Naive thymus-derived CD8-positive, alpha-beta T cell (primary cell): ENCODE measurements around the gene TMEM231. TPM values are rescaled to one million over a fixed set of nuclear protein-coding genes. Genes with fewer than 3 reads are reported as not detected.
A peak's percentile ranks its signal among the peaks of the same experiment; 100 is the strongest.
"Not testable (repeated sequence)": the region's sequence is repeated elsewhere in the genome, so short reads cannot be mapped to it uniquely, and the experiment has no call there.

Source experiments
- ATAC-seq, 2 donors: fragments of 150-1000 bp; cut with Tn5 transposase in 1 of 2; sonication (Bioruptor Pico), chemical (Tn5 transposase) in 1 of 2; 1 replicate in 1 of 2; 2 replicates in 1 of 2; pipeline ENCODE4 v1.10.0; 2021; ENCODE audit warnings: mild to moderate bottlenecking in 2 of 2, moderate library complexity in 2 of 2
- POLR2A ChIA-PET: fragments of 350-600 bp; sonication (Branson Sonifier 250); formaldehyde crosslinking; loops from one replicate; lab custom pipeline; 2021; ENCODE audit warnings: antibody characterized with exemption; lab: Charles Lee
- DNase-seq, 10 donors: peaks; one replicate each; pipeline versions ENCODE4 v3.0.0 to v3.0.0-alpha.2; 2020 to 2022
- H3K27ac Mint-ChIP-seq, 10 donors: one replicate each; pipeline ENCODE4 v1.8.0; 2020 to 2022; ENCODE audit warnings: mild to moderate bottlenecking in 10 of 10, mixed read lengths in 10 of 10, moderate library complexity in 4 of 10, inconsistent platforms in 1 of 10
- H3K27me3 Mint-ChIP-seq, 5 donors: one replicate each; pipeline ENCODE4 v1.8.0; 2021 to 2022; ENCODE audit warnings: mixed read lengths in 5 of 5
- H3K36me3 Mint-ChIP-seq, 3 donors: one replicate each; pipeline ENCODE4 v1.8.0; 2020 to 2022; ENCODE audit warnings: mixed read lengths in 3 of 3, mild to moderate bottlenecking in 2 of 3, inconsistent platforms in 1 of 3
- H3K4me1 Mint-ChIP-seq, 4 donors: one replicate each; pipeline ENCODE4 v1.8.0; 2021 to 2022; ENCODE audit warnings: mixed read lengths in 4 of 4
- H3K4me3 Mint-ChIP-seq, 10 donors: one replicate each; pipeline ENCODE4 v1.8.0; 2020 to 2022; ENCODE audit warnings: mild to moderate bottlenecking in 10 of 10, mixed read lengths in 10 of 10, moderate library complexity in 6 of 10, inconsistent platforms in 1 of 10
- H3K9me3 Mint-ChIP-seq, 9 donors: one replicate each; pipeline ENCODE4 v1.8.0; 2020 to 2022; ENCODE audit warnings: mixed read lengths in 9 of 9, mild to moderate bottlenecking in 3 of 9, inconsistent platforms in 1 of 9, moderate library complexity in 1 of 9
- polyA plus RNA-seq, 3 donors: library from polyadenylated mRNA; unstranded; fragments of 300-500 nt; fragmentation: Illumina TruSeq; gene quantifications; one replicate each; pipeline ENCODE4 v1.2.3, GENCODE V29; 2021
- total RNA-seq, 8 experiments: library from RNA in 2 of 8; stranded (reverse) in 2 of 8; gene quantifications; one replicate each; pipeline ENCODE4 v1.2.3 and lab custom pipeline; 2021 to 2026

TMEM231 gene
- total and polyA plus RNA-seq, 5 experiments from 2014 or later, result 0.95 to 2.9 (median 1.4) TPM

DNA sequence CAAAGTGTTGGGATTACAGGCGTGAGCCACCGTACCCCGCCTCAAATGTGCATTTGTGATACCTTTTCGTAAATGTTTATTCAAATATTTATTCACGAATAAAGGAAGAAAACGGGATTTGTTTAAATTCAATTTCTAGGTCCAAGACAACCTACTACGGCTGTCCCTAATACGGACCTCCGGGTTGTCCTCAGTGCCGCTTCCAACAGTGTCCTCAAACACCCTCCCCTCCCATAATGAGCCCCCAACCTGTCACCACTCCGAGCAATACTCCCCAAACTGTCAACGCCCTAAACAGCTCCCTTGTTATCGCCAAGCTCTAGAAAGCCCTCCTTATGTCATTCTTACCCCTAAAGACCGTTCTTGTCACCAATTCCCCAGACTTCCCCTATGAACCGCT, 9.6 kb upstream of the TMEM231 start:
- H3K4me1 Mint-ChIP-seq, result peaks cover 8 to 49% (median 43%) of the 10 kb centered on the region in 4 donors
- DNase-seq (no peak), ATAC-seq (no peak)
- H3K4me3 Mint-ChIP-seq, result peak overlapping the region; percentile 91 to 99 (median 98)
- H3K9me3 Mint-ChIP-seq, result no peaks in the 10 kb centered on the region
- peak overlapping the region; percentile 92 to 99 (median 97) for H3K27ac Mint-ChIP-seq
- POLR2A ChIA-PET, result interaction anchor here (0.8 to 6.1 kb wide), 10 partner anchors 8 to 132 kb away, joined by 3 to 58 read pairs (median 6); partner anchors contain the start of genes ADAT1, CFDP1, KARS1 and TERF2IP
- H3K27me3 Mint-ChIP-seq, result peaks cover 3 to 19% (median 9%) of the 10 kb centered on the region in 5 donors
- peaks cover 0 to 26% (median 3%) of the 10 kb centered on the region in 3 donors for H3K36me3 Mint-ChIP-seq

DNA sequence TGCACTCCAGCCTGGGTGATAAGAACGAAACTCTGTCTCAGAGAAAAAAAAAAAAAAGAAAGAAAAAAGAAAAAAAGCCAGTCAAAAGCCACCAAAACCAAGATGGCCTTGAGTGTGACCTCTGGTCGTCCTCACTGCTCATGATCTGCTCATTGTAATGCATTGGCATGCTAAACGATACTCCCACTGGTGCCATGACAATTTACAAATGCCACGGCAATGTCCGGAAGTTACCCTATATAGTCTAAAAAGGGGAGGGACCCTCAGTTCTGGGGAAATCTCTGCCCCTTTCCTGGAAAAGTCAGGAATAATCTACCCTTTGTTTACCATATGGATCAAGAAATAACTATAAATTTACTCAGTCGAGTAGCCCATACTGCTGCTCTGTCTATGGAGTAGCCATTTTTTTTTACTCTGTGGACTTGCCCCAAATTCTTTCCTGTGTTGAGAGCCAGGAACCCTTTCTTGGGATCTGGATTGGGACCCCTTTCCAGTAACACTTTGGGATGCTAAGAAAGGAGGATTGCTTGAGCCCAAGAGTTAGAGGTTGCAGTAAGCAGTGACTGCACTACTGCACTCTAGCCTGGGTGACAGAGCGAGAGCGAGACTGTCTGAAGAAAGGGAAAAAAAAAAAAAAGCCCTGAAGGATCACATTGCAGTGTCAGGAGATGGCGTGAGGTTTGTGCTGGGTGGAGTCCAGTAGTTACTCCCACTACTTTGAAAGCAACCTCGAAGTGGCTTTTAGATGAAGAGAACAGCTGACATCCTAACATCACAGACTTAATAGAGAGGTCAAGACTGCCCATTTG, 3.7 kb upstream of the TMEM231 start:
- peaks cover 4 to 14% (median 11%) of the 10 kb centered on the region in 4 donors for H3K4me1 Mint-ChIP-seq
- H3K27me3 Mint-ChIP-seq, result peaks cover 3 to 19% (median 10%) of the 10 kb centered on the region in 5 donors
- H3K9me3 Mint-ChIP-seq, result no peaks in the 10 kb centered on the region
- H3K36me3 Mint-ChIP-seq, result no peaks in the 10 kb centered on the region
- POLR2A ChIA-PET, result no interaction called here
- no peak overlapping the region for H3K27ac Mint-ChIP-seq
- ATAC-seq (no peak), DNase-seq (no peak)
- no peak overlapping the region for H3K4me3 Mint-ChIP-seq

DNA sequence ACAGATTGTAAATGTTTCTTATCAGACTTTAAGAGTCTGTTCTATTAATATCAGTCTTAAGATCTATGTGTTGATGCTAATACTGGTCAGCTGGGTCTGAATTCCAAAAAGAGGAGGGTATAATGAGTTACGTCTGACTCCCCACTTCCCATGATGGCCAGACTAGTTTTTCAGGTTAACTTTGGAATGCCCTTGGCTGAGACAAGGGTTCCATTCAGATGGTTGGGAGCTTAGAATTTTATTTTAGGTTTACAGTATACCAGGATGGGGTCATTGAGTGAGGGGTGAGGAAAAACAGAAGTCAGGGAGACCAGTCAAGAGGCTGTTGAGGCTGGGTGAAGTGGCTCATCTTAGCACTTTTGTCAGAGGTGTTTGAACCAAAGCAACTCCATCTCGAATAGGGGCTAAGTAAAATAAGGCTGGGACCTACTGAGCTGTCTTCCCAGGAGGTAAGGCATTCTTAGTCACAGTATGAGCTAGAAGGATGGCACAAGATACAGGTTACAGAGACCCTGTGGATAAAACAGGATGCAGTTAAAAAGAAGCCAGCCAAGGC, 2.9 kb upstream of the TMEM231 start:
- peaks cover 4 to 13% (median 11%) of the 10 kb centered on the region in 4 donors for H3K4me1 Mint-ChIP-seq
- ATAC-seq (no peak), DNase-seq (no peak)
- POLR2A ChIA-PET, result interaction anchor here (0.7 kb wide), 1 partner anchor 8 kb away, joined by 3 read pairs; no protein-coding TSS in a partner anchor
- no peaks in the 10 kb centered on the region for H3K36me3 Mint-ChIP-seq
- peaks cover 4 to 19% (median 6%) of the 10 kb centered on the region in 5 donors for H3K27me3 Mint-ChIP-seq
- H3K27ac Mint-ChIP-seq, result no peak overlapping the region
- H3K4me3 Mint-ChIP-seq, result no peak overlapping the region
- no peaks in the 10 kb centered on the region for H3K9me3 Mint-ChIP-seq

DNA sequence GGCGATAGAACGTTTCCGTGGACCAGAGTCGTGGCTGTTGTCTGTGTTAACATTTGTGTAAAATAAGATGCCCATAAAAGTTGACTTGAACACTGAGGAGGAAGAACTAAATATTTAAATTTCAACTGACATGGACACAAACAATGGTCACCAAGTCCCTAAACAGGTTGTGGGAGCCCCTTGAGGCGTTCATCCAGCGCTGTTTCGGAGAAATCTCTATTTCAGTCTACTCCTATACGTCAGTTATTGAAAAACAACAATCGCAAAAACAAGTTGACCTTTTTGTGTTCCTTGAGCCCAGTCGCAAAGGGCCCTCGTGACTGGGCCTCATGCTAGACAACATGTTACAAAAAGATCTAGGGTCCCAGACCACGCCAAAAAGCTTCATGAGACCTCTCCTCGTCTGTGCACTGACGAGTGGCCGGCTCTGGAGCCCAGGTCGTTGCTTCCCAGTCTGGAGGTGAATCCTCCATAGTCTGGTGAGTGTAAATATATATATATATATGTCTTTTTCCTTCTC, 439 bp upstream of the TMEM231 start:
- no peaks in the 10 kb centered on the region for H3K36me3 Mint-ChIP-seq
- H3K4me3 Mint-ChIP-seq, result peak overlapping the region; percentile 81 to 94 (median 90)
- DNase-seq (no peak), ATAC-seq (no peak)
- peaks cover 4 to 13% (median 11%) of the 10 kb centered on the region in 4 donors for H3K4me1 Mint-ChIP-seq
- no peaks in the 10 kb centered on the region for H3K9me3 Mint-ChIP-seq
- POLR2A ChIA-PET, result interaction anchor here (1.0 to 3.4 kb wide), 7 partner anchors 9 to 123 kb away, joined by 3 to 38 read pairs (median 8); partner anchors contain the start of genes ADAT1, CFDP1, GABARAPL2 and KARS1
- peaks cover 4 to 20% (median 6%) of the 10 kb centered on the region in 5 donors for H3K27me3 Mint-ChIP-seq
- H3K27ac Mint-ChIP-seq, result peak overlapping the region; percentile 87 to 95 (median 92)

DNA sequence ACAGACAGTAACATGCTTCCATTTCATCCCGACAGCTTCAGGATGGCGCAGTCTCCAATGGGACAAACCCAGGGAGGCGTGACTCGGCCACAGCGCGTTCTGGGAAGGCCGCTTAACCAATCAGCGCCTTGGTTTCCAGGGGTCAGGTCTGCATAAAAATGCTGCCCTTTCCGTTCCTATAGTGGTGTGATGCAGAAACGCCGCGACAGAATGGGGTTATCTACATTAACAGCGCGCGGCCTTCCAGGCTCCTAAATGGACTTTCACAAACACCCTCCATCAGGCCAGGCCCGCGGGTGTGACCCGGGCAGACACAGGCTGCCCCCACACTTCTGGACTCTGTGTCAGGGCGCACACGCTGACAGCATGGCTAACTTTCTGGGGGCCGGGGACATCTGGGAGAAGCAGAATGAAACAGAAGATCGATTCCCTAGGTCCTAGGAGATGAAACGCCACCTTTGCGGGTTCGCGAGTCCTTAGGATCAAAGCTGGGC, 792 bp downstream of the TMEM231 start:
- DNase-seq (no peak), ATAC-seq (peak in 1 of 2 donors; percentile 3)
- Mint-ChIP-seq H3K4me3 (peak overlapping the region; percentile 81 to 94 (median 90)), H3K27me3 (peaks cover 3 to 20% (median 6%) of the 10 kb centered on the region in 5 donors), H3K36me3 (no peaks in the 10 kb centered on the region), H3K9me3 (no peaks in the 10 kb centered on the region), H3K4me1 (peaks cover 4 to 13% (median 11%) of the 10 kb centered on the region in 4 donors), H3K27ac (peak overlapping the region in 9 of 10 donors; percentile 30 to 94 (median 92))
- POLR2A ChIA-PET, result interaction anchor here (0.6 to 3.4 kb wide), 9 partner anchors 11 to 122 kb away, joined by 3 to 38 read pairs (median 7); partner anchors contain the start of genes ADAT1, CFDP1, GABARAPL2 and KARS1

DNA sequence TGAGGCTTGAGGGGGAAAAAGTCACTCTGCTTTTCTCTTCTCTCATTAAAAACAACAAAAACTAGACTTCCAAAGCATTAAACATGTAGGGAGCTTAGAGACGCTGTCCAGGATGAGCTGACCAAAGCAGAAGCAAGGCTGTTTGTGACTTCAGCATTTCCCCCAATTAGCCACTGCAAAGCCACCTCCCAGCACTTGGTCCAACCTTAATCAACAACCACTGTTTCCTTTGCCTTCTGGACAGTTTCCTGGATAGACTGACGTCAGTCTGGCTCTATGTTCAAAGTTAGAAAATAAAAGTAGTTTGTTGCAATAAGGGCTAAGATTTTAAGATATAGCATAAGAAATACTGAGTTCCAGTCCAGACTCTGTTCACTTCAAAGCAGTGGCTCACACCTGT, 3.1 kb downstream of the TMEM231 start:
- no peak for ATAC-seq
- POLR2A ChIA-PET, result interaction anchor here (1.1 kb wide), 1 partner anchor 12 kb away, joined by 3 read pairs; no protein-coding TSS in a partner anchor

DNA sequence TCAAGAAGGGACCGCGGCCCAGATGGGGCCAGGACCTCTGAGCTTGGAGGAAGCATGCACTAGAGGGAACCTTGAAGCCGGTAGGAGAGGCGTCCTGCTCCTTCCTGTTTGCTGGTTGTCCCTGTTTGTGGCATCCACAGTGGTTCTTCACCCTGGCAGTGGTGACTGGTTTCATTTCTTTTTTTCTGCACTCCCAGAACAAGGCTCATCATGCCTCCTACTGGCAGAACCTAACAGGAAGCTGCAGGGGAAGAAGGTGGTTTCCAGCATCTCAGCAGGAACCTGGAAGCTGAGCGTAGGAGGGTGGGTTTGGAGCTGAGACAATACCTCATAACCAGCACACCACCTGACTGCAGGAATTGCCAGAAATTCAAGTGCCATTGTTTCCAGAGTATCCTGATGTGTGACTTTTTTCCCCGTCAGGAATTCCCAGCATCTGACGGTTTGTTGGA, 5.8 kb downstream of the TMEM231 start:
- Mint-ChIP-seq H3K4me3 (no peak overlapping the region), H3K36me3 (no peaks in the 10 kb centered on the region), H3K27ac (no peak overlapping the region), H3K9me3 (no peaks in the 10 kb centered on the region), H3K27me3 (peaks cover 3 to 20% (median 6%) of the 10 kb centered on the region in 5 donors), H3K4me1 (peaks cover 0 to 2% (median 2%) of the 10 kb centered on the region in 4 donors)
- POLR2A ChIA-PET, result interaction anchor here (0.7 kb wide), 1 partner anchor 72 kb away, joined by 3 read pairs; no protein-coding TSS in a partner anchor
- DNase-seq, result peak in 3 of 10 donors; percentile 2 to 13 (median 4)
- peak in 1 of 2 donors; percentile 54 for ATAC-seq

More for the DNA sequence above, 3.1 kb downstream of the TMEM231 start:
- H3K27me3 Mint-ChIP-seq, result peaks cover 3 to 20% (median 6%) of the 10 kb centered on the region in 5 donors
- H3K4me1 Mint-ChIP-seq, result peaks cover 4 to 13% (median 11%) of the 10 kb centered on the region in 4 donors
- no peak for DNase-seq
- H3K4me3 Mint-ChIP-seq, result no peak overlapping the region
- H3K27ac Mint-ChIP-seq, result no peak overlapping the region
- H3K9me3 Mint-ChIP-seq, result no peaks in the 10 kb centered on the region
- no peaks in the 10 kb centered on the region for H3K36me3 Mint-ChIP-seq

DNA sequence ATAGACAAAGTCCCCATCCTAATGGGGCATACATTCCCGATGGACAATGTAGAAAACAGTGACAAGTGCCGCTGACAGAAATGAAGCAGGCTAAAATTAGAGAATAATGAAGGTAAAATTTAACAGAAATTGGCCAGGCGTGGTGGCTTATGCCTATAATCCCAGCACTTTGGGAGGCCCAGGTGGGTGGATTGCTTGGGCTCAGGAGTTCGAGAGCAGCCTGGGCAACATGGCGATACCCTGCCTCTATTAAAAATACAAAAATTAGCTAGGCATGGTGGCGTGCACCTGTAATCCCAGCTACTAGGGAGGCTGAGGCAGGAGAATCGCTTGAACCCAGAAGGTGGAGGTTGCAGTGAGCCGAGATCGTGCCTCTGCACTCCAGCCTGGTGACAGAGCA, 7.6 kb downstream of the TMEM231 start:
- POLR2A ChIA-PET, DNase-seq, H3K4me3 Mint-ChIP-seq, H3K9me3 Mint-ChIP-seq, H3K27ac Mint-ChIP-seq, H3K36me3 Mint-ChIP-seq, H3K4me1 Mint-ChIP-seq, ATAC-seq: not testable (repeated sequence)
- H3K27me3 Mint-ChIP-seq, result peaks cover 3 to 11% (median 6%) of the 10 kb centered on the region in 5 donors

DNA sequence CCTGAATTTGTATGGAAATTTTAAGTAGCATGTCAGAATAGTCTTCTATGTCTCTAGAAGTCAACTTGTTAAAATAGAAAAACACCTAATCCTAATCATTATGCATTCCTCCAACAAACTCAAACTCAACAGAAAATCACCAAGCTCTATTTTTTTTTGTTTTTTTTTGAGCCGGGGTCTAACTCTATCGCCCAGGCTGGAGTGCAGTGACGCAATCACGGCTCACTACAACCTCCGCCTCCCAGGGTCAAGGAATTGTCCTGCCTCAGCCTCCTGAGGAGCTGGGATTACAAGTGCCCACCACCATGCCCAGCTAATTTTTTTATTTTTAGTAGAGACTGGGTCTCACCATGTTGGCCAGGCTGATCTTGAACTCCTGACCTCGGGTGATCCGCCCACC, 9.8 kb downstream of the TMEM231 start:
- ATAC-seq, result no peak
- H3K9me3 Mint-ChIP-seq, result no peaks in the 10 kb centered on the region
- H3K4me3 Mint-ChIP-seq, result no peak overlapping the region
- H3K27me3 Mint-ChIP-seq, result no peaks in the 10 kb centered on the region
- H3K4me1 Mint-ChIP-seq, result no peaks in the 10 kb centered on the region
- DNase-seq, result no peak
- H3K36me3 Mint-ChIP-seq, result peaks cover 0 to 5% (median 0%) of the 10 kb centered on the region in 3 donors
- H3K27ac Mint-ChIP-seq, result peak overlapping the region in 1 of 10 donors; percentile 45
- POLR2A ChIA-PET, result no interaction called here

DNA sequence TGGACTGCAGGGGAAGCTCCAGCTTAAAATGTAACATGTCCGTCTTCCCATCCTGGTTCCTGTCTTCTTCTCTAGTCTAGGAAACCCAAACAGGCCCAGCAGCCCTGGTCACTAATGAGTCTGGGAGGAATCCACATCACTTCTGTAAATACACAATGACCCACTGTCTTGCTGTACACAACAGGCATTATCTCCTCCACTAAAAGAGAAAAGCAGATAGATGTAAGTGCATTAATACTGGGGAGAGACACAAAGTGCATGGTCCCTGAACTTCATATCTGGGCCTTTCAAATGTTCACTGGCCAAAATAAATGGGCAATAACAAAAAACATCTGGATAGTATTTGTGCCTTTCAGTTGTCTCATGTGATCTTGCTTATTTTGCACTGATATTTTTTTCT, 10.2 kb downstream of the TMEM231 start:
- H3K27ac Mint-ChIP-seq, H3K36me3 Mint-ChIP-seq, H3K9me3 Mint-ChIP-seq, H3K4me3 Mint-ChIP-seq, DNase-seq, ATAC-seq, H3K27me3 Mint-ChIP-seq, POLR2A ChIA-PET, H3K4me1 Mint-ChIP-seq: not testable (repeated sequence)

DNA sequence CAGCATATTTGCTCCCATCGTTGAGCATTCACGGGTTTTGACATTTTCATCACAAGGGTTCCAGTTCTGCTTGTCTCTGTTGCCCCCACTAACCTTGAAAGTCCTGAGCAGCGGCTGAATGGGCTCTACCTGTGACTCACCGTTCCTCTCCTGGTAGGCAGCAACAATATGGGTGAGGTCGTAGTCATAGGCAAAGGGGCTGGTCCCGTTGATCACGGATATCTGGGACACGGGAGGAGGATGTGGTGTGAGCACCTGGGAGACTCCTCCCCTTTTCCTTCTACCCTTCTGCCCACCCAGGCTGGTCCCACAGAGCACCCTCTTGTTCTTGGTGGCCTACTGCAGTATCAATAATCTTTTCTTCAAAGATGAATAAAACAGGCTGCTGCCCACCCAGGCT, 13.6 kb downstream of the TMEM231 start:
- H3K4me3 Mint-ChIP-seq, H3K4me1 Mint-ChIP-seq, H3K36me3 Mint-ChIP-seq, H3K27ac Mint-ChIP-seq, H3K9me3 Mint-ChIP-seq, H3K27me3 Mint-ChIP-seq, ATAC-seq, DNase-seq, POLR2A ChIA-PET: not testable (repeated sequence)

DNA sequence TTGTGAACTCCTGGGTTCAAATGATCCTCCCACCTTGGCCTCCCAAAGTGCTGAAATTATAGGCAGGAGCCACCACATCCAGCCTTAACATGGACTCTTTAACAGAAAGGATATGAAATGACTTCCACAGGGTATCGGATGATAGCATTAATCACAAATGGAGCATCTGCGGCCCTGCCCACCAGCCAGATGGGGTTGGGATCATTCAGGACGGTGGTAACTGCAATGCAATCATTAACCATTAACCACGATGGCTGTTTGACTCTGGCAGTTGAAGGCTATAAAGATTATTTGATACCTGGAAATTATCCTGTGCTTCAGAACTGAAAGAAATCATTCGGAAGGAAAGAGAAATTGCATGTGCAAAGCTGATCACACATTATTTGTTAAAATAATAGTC, 14.8 kb downstream of the TMEM231 start:
- no peaks in the 10 kb centered on the region for H3K9me3 Mint-ChIP-seq
- DNase-seq, result no peak
- no peaks in the 10 kb centered on the region for H3K27me3 Mint-ChIP-seq
- POLR2A ChIA-PET, result no interaction called here
- no peak for ATAC-seq
- no peak overlapping the region for H3K27ac Mint-ChIP-seq
- peaks cover 0 to 5% (median 0%) of the 10 kb centered on the region in 3 donors for H3K36me3 Mint-ChIP-seq
- no peaks in the 10 kb centered on the region for H3K4me1 Mint-ChIP-seq
- H3K4me3 Mint-ChIP-seq, result no peak overlapping the region
